SK-N-SH treated with all-trans-retinoic acid at 6 μM for 48 hours (cell line): Measurements from ENCODE around the gene CD46.
"Not testable (repeated sequence)": the region's sequence is repeated elsewhere in the genome, so short reads cannot be mapped to it uniquely, and the experiment has no call there.

ENCODE experiments used
- ARNTL ChIP-seq: fragments of 450-650 bp; formaldehyde crosslinking; IDR thresholded peaks from 2 replicates; pipeline ENCODE4 v1.5.0; 2020; ENCODE audit warnings: low read depth, mild to moderate bottlenecking, moderate library complexity, borderline replicate concordance
- CREB5 ChIP-seq: fragments of 250-450 bp; sonication (Bioruptor Pico); IDR thresholded peaks from 2 replicates; pipeline ENCODE4 v1.5.1; 2020; ENCODE audit warnings: low read depth, mild to moderate bottlenecking, moderate library complexity
- CSDC2 ChIP-seq: fragments of 250-450 bp; sonication (Bioruptor Pico); IDR thresholded peaks from 2 replicates; pipeline ENCODE4 v1.5.0; 2020; ENCODE audit warnings: mild to moderate bottlenecking, moderate library complexity
- ISL1 ChIP-seq: fragments of 250-450 bp; sonication (Bioruptor Pico); IDR thresholded peaks from 2 replicates; pipeline ENCODE4 v2.1.2; 2022; ENCODE audit warnings: mild to moderate bottlenecking, moderate library complexity
- OSR1 ChIP-seq: fragments of 250-450 bp; sonication (Bioruptor Pico); IDR thresholded peaks from 2 replicates; pipeline ENCODE4 v1.8.0; 2022; ENCODE audit warnings: moderate library complexity, mild to moderate bottlenecking, inconsistent platforms
- PATZ1 ChIP-seq: fragments of 250-450 bp; sonication (Bioruptor Pico); IDR thresholded peaks from 2 replicates; pipeline ENCODE4 v1.8.0; 2020; ENCODE audit warnings: mild to moderate bottlenecking, moderate library complexity, borderline replicate concordance
- PPARA ChIP-seq: fragments of 250-450 bp; sonication (Bioruptor Pico); IDR thresholded peaks from 2 replicates; pipeline ENCODE4 v1.5.0; 2020; ENCODE audit warnings: mild to moderate bottlenecking, borderline replicate concordance
- RARB ChIP-seq: fragments of 250-450 bp; sonication (Bioruptor Pico); IDR thresholded peaks from 2 replicates; pipeline ENCODE4 v1.8.0; 2021; ENCODE audit warnings: mild to moderate bottlenecking, moderate library complexity
- TCF4 ChIP-seq: fragments of 250-450 bp; sonication (Bioruptor Pico); IDR thresholded peaks from 2 replicates; pipeline ENCODE4 v1.8.0; 2021; ENCODE audit warnings: mild to moderate bottlenecking, moderate library complexity, borderline replicate concordance
- TOX ChIP-seq: fragments of 250-450 bp; sonication (Bioruptor Pico); IDR thresholded peaks from 2 replicates; pipeline ENCODE4 v1.8.0; 2021; ENCODE audit warnings: mild to moderate bottlenecking, moderate library complexity, borderline replicate concordance
- ZFP3 ChIP-seq: fragments of 250-450 bp; sonication (Bioruptor Pico); IDR thresholded peaks from 2 replicates; pipeline ENCODE4 v1.5.0; 2020; ENCODE audit warnings: mild to moderate bottlenecking, moderate library complexity
- ZFP30 ChIP-seq: fragments of 450-650 bp; formaldehyde crosslinking; IDR thresholded peaks from 2 replicates; pipeline ENCODE4 v1.5.0; 2022; ENCODE audit warnings: mild to moderate bottlenecking, moderate library complexity
- ZNF70 ChIP-seq: fragments of 450-650 bp; formaldehyde crosslinking; IDR thresholded peaks from 2 replicates; pipeline ENCODE4 v1.5.0; 2020; ENCODE audit warnings: mild to moderate bottlenecking, moderate library complexity

GRCh38 chr1:207770514-207770913, 18.7 kb downstream of the CD46 start:
- TF ChIP-seq CSDC2 (CRISPR knock-in tag); PATZ1 (CRISPR knock-in tag); ZFP3 (CRISPR knock-in tag); OSR1 (CRISPR knock-in tag); TCF4 (CRISPR knock-in tag); RARB (CRISPR knock-in tag); PPARA (CRISPR knock-in tag); CREB5 (CRISPR knock-in tag); ZNF70 (CRISPR knock-in tag); ISL1 (CRISPR knock-in tag); ZFP30; ARNTL (CRISPR knock-in tag); TOX: not testable (repeated sequence)
